ENCODE results near the gene SMIM31. TPM values are rescaled to one million over a fixed set of nuclear protein-coding genes. Genes with fewer than 3 reads are reported as not detected.
A peak's percentile ranks its signal among the peaks of the same experiment; 100 is the strongest.

Gene SMIM31
- total RNA-seq: not detected

- DNase-seq: no peak
Measured at GRCh38 chr4:164753873-164754488, at the start of gene SMIM31. SMIM31 (plus strand) TSS chr4:164754131; CDS start chr4:164770444, 16,313 bp downstream.

- DNase-seq: no peak
Measured at GRCh38 chr4:164706675-164707074, 47.3 kb upstream of the SMIM31 start.

GRCh38 chr4:164716901-164717300 is 37.0 kb upstream of the SMIM31 start:
- DNase-seq: no peak

- DNase-seq: no peak
Measured at GRCh38 chr4:164718827-164719226, 35.1 kb upstream of the SMIM31 start.

GRCh38 chr4:164725066-164725465 is 28.9 kb upstream of the SMIM31 start:
- DNase-seq: no peak

GRCh38 chr4:164730705-164731393 is 23.1 kb upstream of the SMIM31 start:
- DNase-seq: no peak

GRCh38 chr4:164731827-164732474 is 22.0 kb upstream of the SMIM31 start:
- peak; percentile 4 for DNase-seq

GRCh38 chr4:164734484-164734883 is 19.4 kb upstream of the SMIM31 start:
- no peak for DNase-seq

- no peak for DNase-seq
Measured at GRCh38 chr4:164748375-164748774, 5.6 kb upstream of the SMIM31 start.

GRCh38 chr4:164755432-164755831 is 1.5 kb downstream of the SMIM31 start:
- no peak for DNase-seq

- DNase-seq: no peak
Measured at GRCh38 chr4:164756686-164757085, 2.8 kb downstream of the SMIM31 start.

- no peak for DNase-seq
Measured at GRCh38 chr4:164761241-164761640, 7.3 kb downstream of the SMIM31 start.

GRCh38 chr4:164761746-164762275 is 7.9 kb downstream of the SMIM31 start:
- DNase-seq: no peak

GRCh38 chr4:164765096-164765495 is 11.2 kb downstream of the SMIM31 start:
- no peak for DNase-seq

- no peak for DNase-seq
Measured at GRCh38 chr4:164765833-164766232, 11.9 kb downstream of the SMIM31 start.

- DNase-seq: no peak
Measured at GRCh38 chr4:164768516-164768915, 14.6 kb downstream of the SMIM31 start.

GRCh38 chr4:164770010-164770724 is 16.2 kb downstream of the SMIM31 start:
- no peak for DNase-seq

- DNase-seq: no peak
Measured at GRCh38 chr4:164771088-164771487, 17.2 kb downstream of the SMIM31 start.

GRCh38 chr4:164772076-164772475 is 18.1 kb downstream of the SMIM31 start:
- no peak for DNase-seq

- no peak for DNase-seq
Measured at GRCh38 chr4:164779080-164779479, 25.1 kb downstream of the SMIM31 start.

GRCh38 chr4:164779811-164780216 is 25.9 kb downstream of the SMIM31 start:
- DNase-seq: peak; percentile 1

GRCh38 chr4:164780839-164781238 is 26.9 kb downstream of the SMIM31 start:
- no peak for DNase-seq

GRCh38 chr4:164783976-164784375 is 30.0 kb downstream of the SMIM31 start:
- no peak for DNase-seq

Data from occipital lobe (tissue), 2 donors.